HG03280 (cell line): Measurements from ENCODE around the gene LHFPL2.

Experiments
- ATAC-seq: cut with Tn5 transposase; IDR thresholded peaks from one replicate; pipeline ENCODE4 v1.9.1; 2021; ENCODE audit warnings: mild to moderate bottlenecking, moderate library complexity; ENCODE audit not compliant: unreplicated experiment

The LHFPL2 gene

DNA sequence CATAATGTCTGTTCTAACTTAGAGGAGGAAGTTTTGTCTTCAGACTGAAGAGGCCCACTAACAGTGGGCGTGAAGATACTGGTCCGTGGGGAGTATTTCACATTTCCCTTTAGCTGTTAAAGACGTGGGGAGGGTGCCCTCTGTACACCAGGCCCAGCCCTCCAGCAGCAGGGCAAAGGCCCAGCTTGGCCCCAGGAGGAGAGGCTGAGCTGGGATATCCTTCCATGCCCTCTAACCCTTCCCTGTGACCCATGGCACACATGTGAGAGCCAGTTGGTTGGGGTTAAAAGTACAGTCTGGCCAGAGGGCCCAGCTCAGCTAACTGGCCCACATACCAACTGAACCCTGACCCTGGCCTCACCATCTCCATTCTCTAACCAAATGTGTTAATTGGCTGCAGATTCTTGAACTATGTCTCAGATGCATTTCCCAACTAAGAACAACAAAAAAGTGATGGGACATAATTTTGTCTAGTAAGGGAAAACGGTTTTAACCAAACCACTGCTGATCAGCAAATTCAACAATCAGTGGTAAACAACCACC lies 74.4 kb downstream of the LHFPL2 start:
- ATAC-seq, result peak; percentile 8

DNA sequence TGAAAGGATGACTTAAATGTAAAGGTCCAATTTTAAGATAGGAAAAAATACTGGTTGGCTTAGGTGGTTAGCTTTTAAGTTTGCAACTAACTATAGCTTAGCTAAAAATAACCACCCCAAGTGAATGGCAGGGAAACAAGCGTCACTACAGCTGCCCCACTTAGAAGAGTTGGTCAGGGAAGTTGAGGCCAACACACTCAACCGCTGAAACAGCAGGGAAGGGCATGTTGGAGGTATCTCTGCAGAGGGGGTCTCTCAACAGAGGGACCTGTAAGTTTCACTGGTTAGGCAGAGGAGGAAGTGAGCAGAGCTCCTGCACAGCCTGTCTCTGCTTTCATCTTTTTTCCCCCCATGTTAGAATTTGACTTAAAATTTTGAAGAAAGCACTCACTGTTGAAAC lies 75.3 kb downstream of the LHFPL2 start:
- ATAC-seq, result no peak

DNA sequence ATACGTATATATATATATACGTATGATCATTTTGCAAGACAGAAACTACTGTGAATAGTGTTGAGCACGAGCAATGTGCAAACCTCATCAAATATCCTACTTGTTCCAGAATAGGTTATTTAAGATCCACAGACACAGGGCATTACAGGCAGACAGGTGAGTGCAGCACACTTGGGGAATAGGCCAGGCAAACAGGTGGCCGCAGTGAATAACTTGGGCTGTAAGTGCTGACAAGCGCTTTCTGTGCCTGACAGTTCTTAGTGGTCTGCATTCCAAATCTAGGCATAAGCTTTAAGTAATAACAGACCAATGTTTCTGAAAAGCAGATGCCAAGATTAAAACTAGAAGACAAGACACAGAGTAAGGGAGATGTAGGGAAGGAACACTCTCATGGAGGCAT lies 77.9 kb downstream of the LHFPL2 start:
- ATAC-seq, result no peak

DNA sequence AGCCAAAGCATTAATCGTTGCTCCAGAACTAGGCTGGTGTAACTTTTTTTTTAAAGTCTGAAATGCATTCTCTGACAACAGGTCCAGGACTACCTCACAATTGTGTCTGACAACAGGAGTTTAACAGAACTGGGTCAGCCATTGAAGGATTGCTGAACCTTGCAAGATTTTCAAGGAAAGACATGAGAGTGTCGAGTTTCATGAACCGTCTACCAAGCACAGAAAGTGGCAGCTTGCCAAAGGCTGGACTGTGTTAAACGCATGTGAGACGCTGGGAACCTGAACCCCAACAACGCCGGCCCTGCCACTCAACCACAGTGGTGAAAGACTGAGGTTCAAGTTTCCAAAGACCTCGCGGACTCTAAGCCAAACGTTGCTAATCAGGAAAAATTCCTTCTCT lies 79.1 kb downstream of the LHFPL2 start:
- no peak for ATAC-seq

DNA sequence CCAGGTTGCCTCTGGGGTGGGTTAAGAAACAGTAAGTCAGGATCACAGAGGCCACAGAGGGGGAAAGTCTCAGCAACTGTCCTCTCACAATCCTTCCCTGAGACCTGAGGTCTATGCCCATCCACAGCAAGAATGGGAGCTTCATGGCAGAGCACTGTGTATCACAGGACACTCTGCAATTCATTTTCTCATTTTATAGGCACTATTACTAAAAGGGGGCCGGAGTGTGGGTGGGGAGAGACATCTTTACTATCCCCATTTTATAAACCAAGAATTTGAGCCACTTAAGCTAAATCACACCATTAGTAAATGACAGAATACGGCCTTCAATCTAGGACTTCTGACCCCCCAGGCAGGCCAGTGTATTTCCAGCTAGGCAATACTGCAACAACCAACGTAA lies 79.9 kb downstream of the LHFPL2 start:
- no peak for ATAC-seq

DNA sequence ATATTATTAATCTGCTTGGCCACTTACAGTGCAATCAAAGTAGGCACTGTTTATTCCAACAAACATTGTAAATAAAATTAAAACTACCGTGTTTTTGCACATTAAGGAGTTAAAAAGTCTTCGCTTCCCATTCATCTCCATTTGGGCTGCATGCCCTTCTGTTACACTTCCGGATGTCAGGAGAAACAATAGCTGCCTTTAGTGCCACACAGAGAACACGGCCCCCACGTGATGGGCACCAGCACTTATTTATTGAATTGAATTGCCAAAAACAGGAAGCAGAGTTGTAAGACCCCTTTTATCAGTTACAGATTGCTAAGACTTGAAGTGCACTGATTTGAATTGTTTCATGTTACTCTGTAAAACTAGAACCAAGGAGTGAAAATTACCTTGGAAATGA lies 80.4 kb downstream of the LHFPL2 start:
- ATAC-seq, result no peak

DNA sequence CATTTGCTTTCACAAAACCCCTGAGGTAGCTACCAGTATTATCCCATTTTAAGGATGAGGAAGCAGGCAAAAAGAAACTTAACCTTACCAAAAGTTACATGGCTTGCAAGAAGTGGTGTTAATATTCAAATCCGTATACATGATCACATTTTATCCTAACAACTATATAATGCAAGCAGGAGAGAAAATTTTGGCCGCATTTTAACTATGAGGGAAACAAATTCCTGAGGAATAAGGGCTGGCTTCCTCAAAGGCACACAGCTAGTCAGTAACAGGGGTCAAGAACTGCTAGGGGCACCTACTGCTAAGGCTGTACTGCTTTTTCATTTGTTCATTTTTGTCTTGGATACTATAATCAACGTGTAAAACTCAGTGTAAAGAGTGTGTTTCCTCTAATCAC lies 81.0 kb downstream of the LHFPL2 start:
- ATAC-seq, result no peak

DNA sequence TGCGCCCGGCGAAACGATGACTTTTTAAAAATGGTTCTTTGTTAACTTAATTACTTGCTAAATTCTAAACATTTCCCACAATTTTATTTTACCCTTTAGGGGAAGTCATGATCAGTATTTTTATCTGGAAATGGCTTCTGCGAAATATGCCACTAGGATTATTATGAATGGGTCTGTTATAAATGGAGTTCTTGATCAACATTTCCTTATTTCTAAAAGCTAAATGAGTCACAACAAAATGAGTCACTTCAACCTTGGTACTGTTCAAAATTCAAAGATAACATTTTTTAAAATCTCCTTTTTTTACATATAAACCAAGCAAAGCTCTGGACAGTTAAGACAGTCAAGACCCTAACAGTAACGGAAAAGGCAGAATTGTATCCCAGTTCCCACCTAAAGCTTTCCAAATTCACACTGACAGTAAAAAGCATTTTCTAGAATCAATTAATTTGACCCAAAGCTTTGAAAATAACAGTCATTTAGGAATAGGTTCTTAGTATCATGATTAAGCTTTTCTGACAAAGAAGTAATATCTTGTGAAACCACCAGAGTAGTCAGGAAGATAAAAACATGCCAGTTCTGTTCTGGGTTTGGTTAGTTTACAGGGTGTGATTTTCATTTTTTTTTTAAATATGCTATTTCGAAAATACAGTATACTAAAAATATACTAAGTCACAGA lies 81.7 kb downstream of the LHFPL2 start:
- ATAC-seq, result no peak

DNA sequence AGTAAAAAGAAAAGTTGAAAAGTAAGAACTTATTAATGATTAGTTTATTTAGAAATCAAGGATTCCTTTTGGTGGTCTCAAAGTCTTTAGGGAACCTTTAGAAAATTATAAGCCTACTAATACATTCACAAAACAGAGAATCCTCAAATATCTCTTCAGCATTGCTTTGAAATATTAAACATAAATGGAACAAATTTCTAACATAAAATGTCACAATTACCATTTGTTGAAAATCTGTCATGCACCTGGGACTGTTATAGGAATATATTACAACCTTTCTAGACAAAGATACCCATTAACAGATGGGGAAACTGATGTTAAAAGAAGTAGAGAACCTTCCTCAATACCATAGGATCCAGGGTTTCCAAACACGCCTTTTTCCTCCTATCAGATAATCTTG lies 83.2 kb downstream of the LHFPL2 start:
- ATAC-seq, result no peak

DNA sequence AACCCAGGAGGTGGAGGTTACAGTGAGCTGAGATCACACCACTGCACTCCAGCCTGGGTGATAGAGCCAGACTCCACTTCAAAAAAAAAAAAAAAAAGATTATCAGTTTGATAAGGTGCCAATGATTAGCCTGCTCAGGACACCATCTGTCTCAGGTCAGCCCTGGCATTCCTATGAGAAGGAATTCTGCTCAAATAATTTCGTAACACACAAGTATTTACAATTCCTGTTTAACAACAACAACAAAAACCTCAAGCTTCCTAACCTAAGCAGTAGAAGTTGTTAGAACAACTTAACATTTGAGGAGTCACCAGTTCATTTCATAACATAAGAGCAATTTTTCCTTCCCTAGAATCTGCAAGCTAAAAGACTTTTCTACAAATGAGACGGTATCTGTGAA lies 85.0 kb downstream of the LHFPL2 start:
- ATAC-seq, result no peak

DNA sequence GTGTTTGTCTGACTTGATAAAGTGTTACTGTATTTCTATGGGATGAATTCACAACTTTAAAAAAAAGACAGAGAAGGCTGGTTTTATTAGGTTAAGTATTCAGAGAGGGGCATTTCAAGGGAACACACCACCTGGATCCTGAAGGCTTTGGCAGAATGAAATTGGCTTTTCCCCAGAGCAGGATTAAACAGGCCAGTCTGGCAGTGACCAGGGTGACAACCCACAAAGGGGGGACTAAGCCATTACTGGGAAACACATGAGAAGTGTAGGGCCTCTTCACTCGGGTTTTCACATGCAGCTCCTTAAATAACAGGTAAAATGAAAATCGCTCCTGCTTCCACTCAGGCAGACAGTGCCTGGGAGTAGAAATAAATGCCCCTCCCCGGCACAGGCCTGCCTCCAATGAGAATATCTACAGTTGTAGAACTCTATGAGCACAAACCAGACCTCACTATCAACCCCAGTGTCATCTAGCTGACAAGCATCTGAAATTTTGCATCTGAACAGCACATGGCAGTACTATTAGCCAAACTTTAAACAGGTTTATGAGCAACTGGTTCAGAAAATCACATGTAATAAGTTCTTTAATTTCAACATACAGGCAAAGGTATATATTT lies 85.8 kb downstream of the LHFPL2 start:
- no peak for ATAC-seq

DNA sequence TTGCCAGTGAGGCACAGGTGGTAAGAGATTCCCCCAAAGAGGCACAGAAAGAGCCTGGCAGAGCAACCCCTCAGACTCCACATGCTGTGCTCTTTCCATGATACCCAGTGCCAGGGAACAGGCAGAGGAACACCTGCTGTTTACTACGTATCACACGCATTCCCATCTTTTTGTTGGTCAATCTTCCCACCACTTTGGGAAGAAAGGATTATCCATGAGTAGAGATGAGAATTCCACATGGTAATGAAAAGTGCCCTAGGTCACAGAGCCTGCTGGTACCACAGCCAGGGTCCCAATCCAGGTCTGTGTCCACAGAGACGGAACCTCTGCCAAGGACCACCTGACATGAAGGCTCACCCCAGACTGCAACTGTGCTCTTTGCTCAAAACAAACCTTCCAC lies 86.6 kb downstream of the LHFPL2 start:
- ATAC-seq, result no peak

DNA sequence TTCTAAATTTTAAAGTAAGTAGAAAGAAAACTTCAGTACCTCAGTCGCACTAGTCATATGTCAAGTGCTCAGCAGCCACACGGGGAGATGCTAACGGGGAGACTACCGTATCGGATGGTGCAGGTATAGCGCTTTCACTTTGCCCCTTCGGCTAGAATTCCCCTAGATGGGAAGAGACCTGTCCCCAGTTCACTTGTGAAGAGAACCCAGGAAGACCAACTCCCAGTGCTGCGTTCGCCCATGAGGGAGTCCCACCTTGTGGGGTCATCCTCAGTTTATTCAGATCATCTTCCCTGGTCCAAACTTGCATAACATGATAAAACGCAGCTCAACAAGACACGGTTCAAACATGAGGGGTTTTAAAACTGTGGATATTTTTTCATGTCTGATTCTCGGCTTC lies 87.3 kb downstream of the LHFPL2 start:
- no peak for ATAC-seq

DNA sequence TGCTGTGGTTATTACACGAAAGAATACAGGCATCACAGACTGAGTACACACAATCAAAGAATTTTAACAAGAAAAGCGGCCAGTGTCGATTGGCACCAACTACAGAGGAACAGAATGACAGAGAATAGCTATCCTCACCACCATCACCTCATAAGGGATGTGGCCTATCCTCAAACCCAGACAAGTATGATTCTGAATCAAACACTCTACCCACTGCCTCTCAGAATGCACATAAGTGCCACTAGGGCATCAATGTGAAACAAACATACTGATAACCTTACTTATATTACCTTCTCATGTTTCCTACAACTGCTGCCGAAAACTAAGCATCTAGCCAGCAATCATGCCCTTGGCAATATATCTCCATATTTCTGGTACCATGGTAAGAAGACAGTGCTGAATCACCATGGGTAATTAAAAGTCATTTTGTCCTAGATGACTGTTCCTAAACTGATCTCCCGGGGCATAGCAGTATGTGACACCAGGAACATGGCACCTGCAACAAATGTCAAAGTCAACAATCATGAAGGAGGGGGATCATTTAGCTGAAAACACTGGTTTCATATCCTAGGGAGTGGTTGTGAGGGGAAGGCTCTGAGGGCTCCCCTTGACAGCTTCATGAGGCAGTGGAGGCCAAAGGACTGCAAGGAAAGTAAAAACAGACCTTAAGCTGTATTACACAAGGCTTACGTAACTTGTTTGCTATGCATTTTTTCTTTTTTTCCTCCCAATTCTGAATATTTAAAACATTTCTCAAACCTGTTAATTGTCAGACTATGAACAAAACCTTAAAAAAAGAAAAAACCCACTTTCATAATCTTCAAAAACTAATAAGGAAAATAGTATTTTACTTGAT lies 88.3 kb downstream of the LHFPL2 start:
- ATAC-seq, result no peak

DNA sequence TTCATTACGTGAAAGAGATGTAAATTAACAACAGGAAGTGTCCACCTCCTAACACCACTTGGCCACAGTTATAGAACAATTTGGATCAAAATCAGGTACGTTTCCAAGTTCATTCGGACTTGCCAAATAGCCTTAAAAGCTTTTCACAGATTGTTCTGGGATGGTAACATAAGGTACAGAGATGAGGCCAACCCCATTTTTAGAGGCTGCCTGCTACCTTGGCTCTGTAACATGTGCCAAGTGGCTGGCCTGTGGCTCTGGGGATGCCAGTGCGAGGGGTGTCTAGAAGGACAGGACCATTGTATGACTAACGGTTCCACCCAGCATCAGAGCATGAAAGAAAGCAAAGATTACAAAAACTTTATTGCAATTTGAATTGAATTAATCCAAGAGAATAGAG lies 91.0 kb downstream of the LHFPL2 start:
- no peak for ATAC-seq

DNA sequence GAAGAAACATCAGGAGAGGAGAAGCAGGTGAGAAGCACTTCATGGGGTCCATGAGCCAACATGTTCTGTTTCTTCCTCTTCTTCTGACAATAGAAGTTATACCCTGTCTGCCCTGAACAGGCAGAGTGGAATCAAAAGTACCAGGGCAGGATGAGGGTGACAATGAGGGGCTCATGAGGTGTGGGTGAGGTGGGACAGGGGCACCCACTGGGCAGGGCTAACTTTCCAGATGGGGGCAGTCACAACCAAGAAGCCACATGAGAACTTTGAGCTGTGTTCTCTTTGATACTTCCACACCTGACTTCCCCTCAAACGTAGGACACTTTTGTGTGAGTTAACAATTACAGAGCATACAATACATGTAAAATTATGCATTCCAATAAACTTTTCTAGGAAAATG lies 92.7 kb downstream of the LHFPL2 start:
- no peak for ATAC-seq

DNA sequence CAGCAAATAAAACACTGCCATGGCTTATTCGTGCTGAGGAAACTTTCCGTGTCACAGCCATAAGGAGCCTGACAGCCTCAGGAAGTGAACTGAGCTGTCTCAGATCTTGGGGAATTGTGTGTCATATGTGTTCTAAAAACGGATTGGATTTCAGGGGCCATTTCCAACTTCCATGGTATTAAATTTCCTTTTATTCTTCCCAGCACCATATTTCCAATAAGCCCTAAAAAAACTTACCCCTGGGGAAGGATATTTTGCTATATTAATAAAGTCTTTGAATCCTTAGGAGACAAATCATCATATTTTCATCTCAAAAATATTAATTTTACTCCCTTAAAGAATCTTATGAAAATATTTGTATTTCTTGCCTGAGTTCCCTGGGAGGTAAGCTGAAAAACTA lies 93.9 kb downstream of the LHFPL2 start:
- no peak for ATAC-seq

DNA sequence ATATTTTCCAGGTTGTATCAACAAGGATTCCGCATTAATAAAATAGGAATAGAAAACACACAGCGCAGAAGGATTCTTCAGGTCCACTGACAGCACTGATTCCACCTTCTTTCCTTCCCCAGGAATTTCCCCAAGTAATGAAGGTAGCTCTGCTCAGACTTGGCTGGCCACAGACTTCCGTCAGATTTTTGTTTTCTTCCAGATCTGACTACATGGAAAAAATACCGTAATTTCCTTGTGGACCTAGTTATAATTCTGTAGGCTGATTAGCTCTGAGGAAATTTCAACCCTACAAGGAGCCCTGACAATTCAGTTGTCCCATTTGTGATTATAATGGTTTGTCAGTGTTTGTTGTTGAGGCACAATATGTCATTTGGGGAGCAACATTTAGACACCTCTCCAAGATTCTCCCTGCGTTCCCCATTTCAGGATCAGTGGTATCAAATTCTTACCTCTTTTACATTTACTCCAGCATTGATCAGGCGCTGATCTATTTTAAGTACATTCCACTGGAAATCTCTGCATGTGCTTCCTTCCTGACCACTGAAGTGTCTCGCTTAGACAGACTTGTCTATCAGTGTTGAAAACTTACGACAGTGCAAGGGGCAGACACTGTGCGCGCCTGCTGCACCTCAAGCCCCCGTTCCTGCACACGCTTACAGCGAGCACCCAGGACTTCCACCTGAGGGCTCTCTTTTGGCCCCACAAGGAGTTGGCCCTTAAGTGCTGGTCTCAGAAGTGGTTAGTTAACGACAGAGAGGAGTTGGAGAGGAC lies 94.8 kb downstream of the LHFPL2 start:
- ATAC-seq, result no peak

DNA sequence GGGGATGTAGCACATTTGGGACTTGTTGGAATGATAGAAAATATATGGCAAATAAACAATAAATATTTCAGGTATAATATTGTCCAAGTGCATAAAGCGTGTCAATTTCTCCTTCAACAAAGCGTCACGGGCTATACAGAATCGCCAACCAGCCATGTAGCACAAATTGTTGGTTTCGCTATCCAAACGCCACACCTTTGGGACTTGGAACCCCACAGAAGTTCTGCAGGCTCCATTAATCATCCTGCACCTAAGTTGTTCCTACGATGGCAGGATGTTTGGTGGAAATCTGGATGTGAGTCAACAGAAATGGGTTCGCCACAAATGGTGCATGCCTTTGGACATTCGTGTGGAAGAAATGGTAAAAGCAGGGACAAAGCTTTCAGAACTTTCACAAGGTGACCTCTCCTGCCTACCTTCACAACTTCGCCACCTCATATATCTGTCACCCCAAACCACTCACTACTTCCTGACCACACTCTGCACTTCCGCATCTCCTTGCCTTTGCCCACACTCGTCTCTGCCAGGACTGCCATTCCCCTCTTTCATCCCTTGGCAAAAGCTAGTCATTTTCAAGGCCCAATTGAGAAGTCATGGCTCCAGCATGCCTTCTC lies 95.7 kb downstream of the LHFPL2 start:
- ATAC-seq, result no peak

DNA sequence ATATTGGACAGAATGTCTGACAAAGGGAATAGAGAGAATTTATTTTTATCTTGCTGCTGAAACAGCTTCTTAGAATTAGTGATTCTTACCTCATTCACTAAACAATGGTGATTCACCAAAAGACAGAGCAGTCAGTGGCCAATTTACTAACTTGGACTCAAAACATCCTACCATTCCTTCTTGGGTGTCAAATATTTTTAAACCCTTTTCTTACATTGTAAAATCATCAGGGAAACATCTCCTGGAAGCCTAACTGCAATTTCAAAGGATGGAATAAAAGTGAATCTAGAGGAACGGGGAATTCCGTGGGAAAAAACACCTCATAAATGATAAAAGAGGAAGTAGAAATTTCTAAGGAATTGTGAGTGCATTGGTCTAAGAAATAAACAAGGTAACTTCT lies 97.7 kb downstream of the LHFPL2 start:
- no peak for ATAC-seq

DNA sequence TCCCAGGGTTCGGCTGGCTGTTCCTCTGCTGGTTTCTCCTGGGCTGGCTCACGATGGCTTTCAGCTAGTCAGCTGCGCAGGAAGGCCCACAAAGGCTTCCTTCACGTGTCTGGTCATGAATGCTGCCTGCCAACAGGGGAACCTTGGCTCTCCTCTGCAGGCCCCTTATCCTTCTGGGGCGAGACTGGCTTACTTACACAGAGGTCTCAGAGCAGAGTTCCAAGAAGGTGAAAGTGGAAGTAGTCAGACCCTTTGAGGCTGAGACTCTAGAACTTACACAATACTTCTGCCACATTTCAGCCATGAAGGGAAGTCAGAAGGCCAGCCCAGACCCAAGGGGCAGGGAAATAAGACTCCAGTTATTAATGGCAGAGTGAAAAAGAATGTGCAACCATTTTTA lies 99.5 kb downstream of the LHFPL2 start:
- ATAC-seq, result no peak
